IMR-90 (cell line): Measurements from ENCODE around the gene POC1B. TPM values are rescaled to one million over a fixed set of nuclear protein-coding genes. Genes with fewer than 3 reads are reported as not detected.

Source experiments
- ATAC-seq: fragments of 200-7000 bp; cut with Tn5 transposase; 2 replicates; pipeline ENCODE4 v1.9.1; 2020; ENCODE audit warnings: low read depth, mild to moderate bottlenecking, moderate library complexity
- BruUV-seq: library from RNA; stranded (reverse); fragments of 400-500 nt; replicated peaks from 2 replicates; lab custom pipeline; 2021; lab: Mats Ljungman, UMichigan
- CTCF ChIA-PET: fragments of 300-600 bp; formaldehyde crosslinking; extraction: SDS; loops from one replicate; lab custom pipeline; 2021; ENCODE audit warnings: antibody characterized with exemption; lab: Yijun Ruan, JAX
- POLR2A ChIA-PET: fragments of 300-600 bp; sonication (Branson Sonifier 250); formaldehyde crosslinking; loops from one replicate; lab custom pipeline; 2022; ENCODE audit warnings: antibody characterized with exemption; ENCODE audit not compliant: unreplicated experiment; lab: Charles Lee
- DNase-seq: peaks from one replicate; pipeline ENCODE4 v3.0.0; 2013
- H2AFZ ChIP-seq: replicated peaks from 2 replicates; pipeline ENCODE3; 2013; ENCODE audit warnings: low read length, mild to moderate bottlenecking; ENCODE audit not compliant: poor library complexity
- H2AK5ac ChIP-seq: 2 replicates; pipeline ENCODE4 v1.6.1; 2013; ENCODE audit warnings: low read depth, low read length, inconsistent platforms
- H2AK9ac ChIP-seq: replicated peaks from 2 replicates; pipeline ENCODE3; 2013; ENCODE audit warnings: mild to moderate bottlenecking, low read depth, low read length, moderate library complexity; ENCODE audit not compliant: poor library complexity
- H2BK120ac ChIP-seq: 2 replicates; pipeline ENCODE4 v1.6.1; 2013; ENCODE audit warnings: low read depth, low read length, inconsistent platforms
- H2BK15ac ChIP-seq: 3 replicates; pipeline ENCODE4 v1.6.1; 2013; ENCODE audit warnings: low read depth, low read length, inconsistent platforms
- H2BK20ac ChIP-seq: 2 replicates; pipeline ENCODE4 v1.6.1; 2013; ENCODE audit warnings: low read depth, mild to moderate bottlenecking, inconsistent platforms, low read length, moderate library complexity
- H2BK5ac ChIP-seq: 2 replicates; pipeline ENCODE4 v1.6.1; 2013; ENCODE audit warnings: mild to moderate bottlenecking, low read depth, low read length, inconsistent platforms; ENCODE audit not compliant: poor library complexity, severe bottlenecking
- H3K14ac ChIP-seq: replicated peaks from 2 replicates; pipeline ENCODE4 v1.6.1; 2013; ENCODE audit warnings: low read depth, low read length, inconsistent platforms
- H3K18ac ChIP-seq: 2 replicates; pipeline ENCODE4 v1.6.1; 2013; ENCODE audit warnings: low read depth, low read length, control low read depth
- H3K23ac ChIP-seq: 2 replicates; pipeline ENCODE4 v1.6.1; 2013; ENCODE audit warnings: low read depth, low read length, inconsistent platforms
- H3K27ac ChIP-seq: 2 replicates; pipeline ENCODE4 v1.5.1; 2013; ENCODE audit warnings: mild to moderate bottlenecking, control low read depth, low read length; ENCODE audit not compliant: insufficient read depth
- H3K27me3 ChIP-seq: 2 replicates; pipeline ENCODE4 v1.6.1; 2013; ENCODE audit warnings: low read length; ENCODE audit not compliant: control insufficient read depth, insufficient read depth
- H3K36me3 ChIP-seq: 2 replicates; pipeline ENCODE4 v1.6.1; 2013; ENCODE audit warnings: low read length, mixed read lengths; ENCODE audit not compliant: control insufficient read depth, insufficient read depth
- H3K4ac ChIP-seq: 2 replicates; pipeline ENCODE4 v1.6.1; 2013; ENCODE audit warnings: low read depth, low read length, inconsistent platforms
- H3K4me1 ChIP-seq: 2 replicates; pipeline ENCODE4 v1.6.1; 2013; ENCODE audit warnings: low read length, mixed read lengths; ENCODE audit not compliant: control insufficient read depth, insufficient read depth
- H3K4me2 ChIP-seq: 2 replicates; pipeline ENCODE4 v1.6.1; 2013; ENCODE audit warnings: low read depth, mild to moderate bottlenecking, control low read depth, low read length, moderate library complexity
- H3K4me3 ChIP-seq: 2 replicates; pipeline ENCODE4 v1.5.1; 2013; ENCODE audit warnings: low read depth, mild to moderate bottlenecking, control low read depth, low read length, moderate library complexity; ENCODE audit not compliant: insufficient read depth
- H3K56ac ChIP-seq: 2 replicates; pipeline ENCODE4 v1.6.1; 2013; ENCODE audit warnings: low read length, inconsistent platforms; ENCODE audit not compliant: insufficient read depth; ENCODE audit errors: extremely low read depth
- H3K79me1 ChIP-seq, 2 experiments: 2 replicates each; pipeline ENCODE4 v1.6.1; 2013; ENCODE audit warnings: low read length in 2 of 2, inconsistent platforms in 1 of 2, low read depth in 1 of 2
- H3K9ac ChIP-seq: 2 replicates; pipeline ENCODE4 v1.6.1; 2013; ENCODE audit warnings: low read depth, low read length, control low read depth
- H3K9me1 ChIP-seq: 2 replicates; pipeline ENCODE4 v1.6.1; 2013; ENCODE audit warnings: low read length, inconsistent platforms; ENCODE audit not compliant: insufficient read depth
- H3K9me3 ChIP-seq: 2 replicates; pipeline ENCODE4 v1.6.1; 2013; ENCODE audit warnings: low read length; ENCODE audit not compliant: control insufficient read depth, insufficient read depth
- H4K20me1 ChIP-seq: 2 replicates; pipeline ENCODE4 v1.6.1; 2013; ENCODE audit warnings: low read length, inconsistent platforms; ENCODE audit not compliant: insufficient read depth
- H4K5ac ChIP-seq: 2 replicates; pipeline ENCODE4 v1.6.1; 2013; ENCODE audit warnings: mild to moderate bottlenecking, low read depth, low read length, control low read depth
- H4K8ac ChIP-seq, 2 experiments: 2 replicates each; pipeline ENCODE4 v1.6.1; 2013; ENCODE audit warnings: low read depth in 2 of 2, low read length in 2 of 2, control low read depth in 1 of 2, inconsistent platforms in 1 of 2
- H4K91ac ChIP-seq: 2 replicates; pipeline ENCODE4 v1.6.1; 2013; ENCODE audit warnings: low read depth, low read length, inconsistent platforms; ENCODE audit not compliant: insufficient read depth
- CEBPB ChIP-seq: IDR thresholded peaks from 2 replicates; pipeline ENCODE4 v1.6.1; 2012; ENCODE audit warnings: low read depth, low read length, improper control_type of control experiment
- CTCF ChIP-seq: conservative IDR thresholded peaks from 2 replicates; pipeline ENCODE4 v1.5.1; 2012; ENCODE audit warnings: mild to moderate bottlenecking, low read depth, low read length, improper control_type of control experiment
- MAFK ChIP-seq: IDR thresholded peaks from 2 replicates; pipeline ENCODE4 v1.6.1; 2012; ENCODE audit warnings: low read depth, low read length, improper control_type of control experiment
- RAD21 ChIP-seq: IDR thresholded peaks from 2 replicates; pipeline ENCODE4 v1.6.1; 2012; ENCODE audit warnings: low read length, improper control_type of control experiment
- RFX5 ChIP-seq: IDR thresholded peaks from 2 replicates; pipeline ENCODE4 v1.8.0; 2012; ENCODE audit warnings: low read depth, mild to moderate bottlenecking, low read length, moderate library complexity
- WGBS, 2 experiments: methylation state at CpG; one replicate each; pipeline versions ENCODE4 v1.1.5 to v1.1.7; 2013; ENCODE audit warnings: missing lambda C conversion rate in 2 of 2; ENCODE audit not compliant: insufficient read length in 1 of 2; ENCODE audit errors: extremely low coverage in 2 of 2; 5-methylcytosine and 5-hydroxymethylcytosine counted together
- dilution Hi-C: fragments of 300-500 bp; cut with HindIII; formaldehyde crosslinking; loops from one replicate; pipeline ENCODE4 v1.14.3; 2018; ENCODE audit warnings: low sequenced_read_pairs; ENCODE audit not compliant: unreplicated experiment
- in situ Hi-C: fragments of 300-500 bp; cut with MboI; formaldehyde crosslinking; loops from 3 replicates; pipeline ENCODE4 v1.14.3; 2019; ENCODE audit warnings: low sequenced_read_pairs, inconsistent platforms, mixed read lengths
- intact Hi-C: fragments of 100-400 bp; cut with micrococcal nuclease; formaldehyde crosslinking; loops from 2 replicates; pipeline ENCODE4 v1.10.0; 2022
- polyA plus RNA-seq, 3 experiments: library from polyadenylated mRNA; depleted of rRNA; stranded (reverse); fragments of >200 nt; gene quantifications; 2 replicates each; pipeline ENCODE4 v1.2.3, GENCODE V29; 2012; ENCODE audit warnings: low replicate concordance in 1 of 3
- total RNA-seq: library from RNA; depleted of rRNA; stranded (reverse); fragments of >200 nt; gene quantifications from 2 replicates; pipeline ENCODE4 v1.2.3, GENCODE V29; 2012
- TF ChIP-seq, protein P1 (sequence below): fragments of 150-350 bp; IDR thresholded peaks from 2 replicates; pipeline ENCODE4 v1.6.1; 2017; ENCODE audit warnings: mild to moderate bottlenecking, antibody characterized with exemption, low read length, low read depth

POC1B gene
- total and polyA plus RNA-seq, 2 of the 4 experiments (the other 2 are of a cell fraction), result 5.0 to 10.4 TPM

DNA sequence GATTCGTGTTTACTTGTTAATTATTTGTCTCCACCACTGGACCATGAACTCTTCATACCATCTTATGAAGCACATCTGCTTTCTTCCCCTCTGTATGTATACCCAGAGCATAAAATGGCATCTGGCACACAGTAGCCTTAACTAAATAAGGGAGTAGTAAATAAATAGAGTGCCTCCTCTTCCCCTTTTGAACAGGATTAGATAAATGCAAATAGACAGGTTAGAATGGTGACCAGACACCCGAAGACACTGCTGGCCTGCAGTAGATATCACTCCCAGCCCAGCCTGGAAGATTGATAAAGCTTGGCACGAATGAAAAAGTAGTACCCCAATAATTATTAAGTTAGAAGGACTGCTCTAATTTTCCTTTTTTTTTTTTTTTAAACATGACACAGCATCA, 8.1 kb downstream of the POC1B start:
- DNase-seq (no peak), ATAC-seq (no peak)
- no peak overlapping the region for H2AK5ac ChIP-seq
- H3K4me1 ChIP-seq, result peaks cover 5% of the 10 kb centered on the region
- CTCF ChIA-PET, result no interaction called here
- no peak overlapping the region for H3K9ac ChIP-seq
- H2AFZ ChIP-seq, result no peak overlapping the region
- H4K91ac ChIP-seq, result no peak overlapping the region
- H3K4ac ChIP-seq, result no peak overlapping the region
- no peak overlapping the region for H4K5ac ChIP-seq
- BruUV-seq, result no TSS peak
- no peak overlapping the region for H2BK5ac ChIP-seq
- H3K56ac ChIP-seq, result no peak overlapping the region
- no peak overlapping the region for H2BK15ac ChIP-seq
- no peak overlapping the region for H4K8ac ChIP-seq
- H3K9me1 ChIP-seq, result no peaks in the 10 kb centered on the region
- no peak overlapping the region for H2AK9ac ChIP-seq
- no peak overlapping the region for H3K4me3 ChIP-seq
- no peaks in the 10 kb centered on the region for H3K36me3 ChIP-seq
- H3K9me3 ChIP-seq, result no peaks in the 10 kb centered on the region
- H3K79me1 ChIP-seq, result peaks cover 17 to 30% of the 10 kb centered on the region in 2 experiments
- no peak overlapping the region for H3K4me2 ChIP-seq
- intact Hi-C loops (no loop called here), dilution Hi-C loops (no loop called here), in situ Hi-C loops (loop anchor here (25.0 kb wide), 1 partner anchor 1380 kb away; the partner anchor contains the start of genes CEP290 and TMTC3)
- H3K14ac ChIP-seq, result no peak overlapping the region
- H2BK20ac ChIP-seq, result no peak overlapping the region
- no CpG with 5 or more reads among the region's 3 CpGs for WGBS, 2 experiments
- no peak overlapping the region for H3K27ac ChIP-seq
- no peaks in the 10 kb centered on the region for H3K27me3 ChIP-seq
- no peak overlapping the region for H2BK120ac ChIP-seq
- TF ChIP-seq RFX5, result no peak
- TF ChIP-seq CTCF, result no peak
- TF ChIP-seq MAFK, result no peak
- no peak for TF ChIP-seq CEBPB
- no peak for TF ChIP-seq RAD21
- TF ChIP-seq, protein P1, sequence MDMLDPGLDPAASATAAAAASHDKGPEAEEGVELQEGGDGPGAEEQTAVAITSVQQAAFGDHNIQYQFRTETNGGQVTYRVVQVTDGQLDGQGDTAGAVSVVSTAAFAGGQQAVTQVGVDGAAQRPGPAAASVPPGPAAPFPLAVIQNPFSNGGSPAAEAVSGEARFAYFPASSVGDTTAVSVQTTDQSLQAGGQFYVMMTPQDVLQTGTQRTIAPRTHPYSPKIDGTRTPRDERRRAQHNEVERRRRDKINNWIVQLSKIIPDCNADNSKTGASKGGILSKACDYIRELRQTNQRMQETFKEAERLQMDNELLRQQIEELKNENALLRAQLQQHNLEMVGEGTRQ, result no peak
- peaks cover 3% of the 10 kb centered on the region; the same call in 1 of the 2 replicates for H4K20me1 ChIP-seq
- no peak overlapping the region for H3K23ac ChIP-seq
- POLR2A ChIA-PET, result interaction anchor here (0.6 kb wide), 1 partner anchor 163 kb away, joined by 3 read pairs; no protein-coding TSS in a partner anchor
- H3K18ac ChIP-seq, result no peak overlapping the region
